ENCODE results near the gene SLC24A4. TPM values are rescaled to one million over a fixed set of nuclear protein-coding genes. Genes with fewer than 3 reads are reported as not detected.

Gene SLC24A4
- total RNA-seq, 1 donor from 2014 or later: not detected

- intact Hi-C loops (cut with micrococcal nuclease): no loop called here
- Mint-ChIP-seq H3K27me3 (peaks cover 38% of the 10 kb centered on the region), H3K27ac (no peak overlapping the region), H3K4me3 (no peak overlapping the region), H3K36me3 (ENCODE audit: low read depth) (no peaks in the 10 kb centered on the region), H3K4me1 (no peaks in the 10 kb centered on the region), H3K9me3 (no peaks in the 10 kb centered on the region)
- no peak for DNase-seq
These were observed 20.5 kb upstream of the SLC24A4 start for GRCh38 chr14:92302481-92302880.

GRCh38 chr14:92308716-92309115 is 14.2 kb upstream of the SLC24A4 start:
- intact Hi-C loops (cut with micrococcal nuclease): no loop called here
- Mint-ChIP-seq H3K4me1 (peaks cover 5% of the 10 kb centered on the region), H3K27me3 (peaks cover 14% of the 10 kb centered on the region), H3K4me3 (no peak overlapping the region), H3K9me3 (peaks cover 6% of the 10 kb centered on the region), H3K27ac (no peak overlapping the region), H3K36me3 (ENCODE audit: low read depth) (no peaks in the 10 kb centered on the region)
- DNase-seq: no peak

GRCh38 chr14:92309968-92310530 is 12.9 kb upstream of the SLC24A4 start:
- Mint-ChIP-seq H3K9me3 (peaks cover 6% of the 10 kb centered on the region), H3K4me1 (peaks cover 5% of the 10 kb centered on the region), H3K27me3 (peaks cover 14% of the 10 kb centered on the region), H3K4me3 (no peak overlapping the region), H3K27ac (no peak overlapping the region), H3K36me3 (ENCODE audit: low read depth) (no peaks in the 10 kb centered on the region)
- no peak for DNase-seq
- intact Hi-C loops (cut with micrococcal nuclease): no loop called here

- Mint-ChIP-seq H3K4me3 (no peak overlapping the region), H3K36me3 (ENCODE audit: low read depth) (no peaks in the 10 kb centered on the region), H3K9me3 (peaks cover 6% of the 10 kb centered on the region), H3K27ac (no peak overlapping the region), H3K4me1 (peaks cover 5% of the 10 kb centered on the region), H3K27me3 (peaks cover 14% of the 10 kb centered on the region)
- DNase-seq: no peak
- intact Hi-C loops (cut with micrococcal nuclease): no loop called here
These were observed 12.1 kb upstream of the SLC24A4 start for GRCh38 chr14:92310776-92311375.

DNA sequence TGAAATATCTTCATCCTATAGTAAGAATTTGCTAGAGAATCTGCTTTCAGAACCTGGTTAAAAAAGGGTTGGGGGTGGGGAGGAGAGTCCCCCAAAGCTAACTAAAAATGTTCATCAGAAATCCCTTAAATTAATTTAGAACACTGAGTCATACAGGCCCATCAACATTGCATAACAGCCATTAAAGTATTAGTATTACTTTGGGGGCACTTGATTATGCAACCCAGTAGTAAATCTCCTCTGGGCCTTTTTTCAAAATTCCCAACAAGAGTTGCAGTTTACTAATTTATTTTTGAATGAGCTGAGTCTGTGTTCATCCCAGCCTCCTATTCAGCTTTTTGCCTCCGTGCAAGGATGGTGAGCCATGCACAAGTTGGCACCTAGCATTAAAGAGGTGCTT is 8.8 kb upstream of the SLC24A4 start:
- DNase-seq: no peak

GRCh38 chr14:92315050-92315805 is 7.7 kb upstream of the SLC24A4 start:
- Mint-ChIP-seq H3K4me3 (no peak overlapping the region), H3K9me3 (peaks cover 18% of the 10 kb centered on the region), H3K27me3 (peaks cover 30% of the 10 kb centered on the region), H3K27ac (no peak overlapping the region), H3K36me3 (ENCODE audit: low read depth) (no peaks in the 10 kb centered on the region), H3K4me1 (peaks cover 5% of the 10 kb centered on the region)
- no peak for DNase-seq
- intact Hi-C loops (cut with micrococcal nuclease): no loop called here

More for the DNA sequence above, 8.8 kb upstream of the SLC24A4 start:
- intact Hi-C loops (cut with micrococcal nuclease): no loop called here
- no peak overlapping the region for H3K27ac Mint-ChIP-seq
- H3K4me1 Mint-ChIP-seq: peaks cover 5% of the 10 kb centered on the region
- H3K36me3 Mint-ChIP-seq (ENCODE audit: low read depth): no peaks in the 10 kb centered on the region
- H3K27me3 Mint-ChIP-seq: peaks cover 23% of the 10 kb centered on the region
- H3K4me3 Mint-ChIP-seq: no peak overlapping the region
- peaks cover 18% of the 10 kb centered on the region for H3K9me3 Mint-ChIP-seq

DNA sequence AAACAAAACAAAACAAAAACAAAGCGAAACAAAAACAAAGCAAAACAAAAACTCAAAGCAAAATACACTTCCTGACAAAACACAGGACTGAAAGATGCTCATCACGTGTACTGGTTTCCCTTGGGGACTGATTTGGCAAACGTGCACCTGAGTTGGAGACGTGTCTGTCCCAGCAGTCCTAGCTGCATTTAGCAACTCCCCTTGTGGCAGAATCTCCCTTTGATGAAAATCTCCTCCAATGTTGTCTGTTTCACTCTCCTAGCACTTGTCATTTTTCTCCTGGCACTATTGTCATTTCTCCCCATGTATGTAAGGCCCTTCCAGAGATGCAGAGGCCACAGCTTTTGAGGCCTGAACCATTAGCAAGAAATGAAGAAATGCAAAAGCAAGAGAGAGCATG is 6.8 kb upstream of the SLC24A4 start:
- H3K27me3 Mint-ChIP-seq: peaks cover 33% of the 10 kb centered on the region
- intact Hi-C loops (cut with micrococcal nuclease): no loop called here
- H3K4me1 Mint-ChIP-seq: peaks cover 5% of the 10 kb centered on the region
- no peak overlapping the region for H3K4me3 Mint-ChIP-seq
- peaks cover 18% of the 10 kb centered on the region for H3K9me3 Mint-ChIP-seq
- no peak for DNase-seq
- no peaks in the 10 kb centered on the region for H3K36me3 Mint-ChIP-seq (ENCODE audit: low read depth)
- no peak overlapping the region for H3K27ac Mint-ChIP-seq

GRCh38 chr14:92316937-92317336 is 6.0 kb upstream of the SLC24A4 start:
- intact Hi-C loops (cut with micrococcal nuclease): no loop called here
- H3K27me3 Mint-ChIP-seq: peaks cover 34% of the 10 kb centered on the region
- H3K36me3 Mint-ChIP-seq (ENCODE audit: low read depth): no peaks in the 10 kb centered on the region
- H3K27ac Mint-ChIP-seq: no peak overlapping the region
- no peak for DNase-seq
- no peak overlapping the region for H3K4me3 Mint-ChIP-seq
- H3K9me3 Mint-ChIP-seq: peaks cover 14% of the 10 kb centered on the region
- peaks cover 5% of the 10 kb centered on the region for H3K4me1 Mint-ChIP-seq

DNA sequence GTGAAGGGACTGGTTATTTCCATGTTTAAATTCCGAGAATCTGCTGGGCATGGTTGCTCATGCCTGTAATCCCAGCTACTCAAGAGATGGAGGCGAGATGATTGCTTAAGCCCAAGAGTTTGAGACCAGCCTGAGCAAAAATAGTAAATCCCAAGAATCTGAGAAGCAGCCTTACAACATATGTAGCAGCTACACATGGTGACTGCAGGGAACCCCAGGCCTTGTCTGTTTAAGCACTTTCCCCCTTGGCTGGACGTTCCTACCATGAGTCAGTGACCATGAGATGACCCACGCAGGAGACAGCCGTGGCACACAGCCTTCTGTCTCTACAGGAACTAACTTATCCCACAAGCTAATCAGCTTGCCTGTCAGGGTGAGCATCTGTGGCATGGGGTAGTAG is 5.5 kb upstream of the SLC24A4 start:
- Mint-ChIP-seq H3K9me3 (peaks cover 13% of the 10 kb centered on the region), H3K27me3 (peaks cover 39% of the 10 kb centered on the region), H3K4me3 (no peak overlapping the region), H3K36me3 (ENCODE audit: low read depth) (no peaks in the 10 kb centered on the region), H3K4me1 (peaks cover 5% of the 10 kb centered on the region), H3K27ac (no peak overlapping the region)
- no peak for DNase-seq
- intact Hi-C loops (cut with micrococcal nuclease): no loop called here

- Mint-ChIP-seq H3K36me3 (ENCODE audit: low read depth) (no peaks in the 10 kb centered on the region), H3K27ac (no peak overlapping the region), H3K9me3 (peaks cover 13% of the 10 kb centered on the region), H3K4me1 (peaks cover 5% of the 10 kb centered on the region), H3K4me3 (no peak overlapping the region), H3K27me3 (peaks cover 69% of the 10 kb centered on the region)
- DNase-seq: no peak
- intact Hi-C loops (cut with micrococcal nuclease): no loop called here
These were observed 1.3 kb upstream of the SLC24A4 start for GRCh38 chr14:92321701-92322100.

DNA sequence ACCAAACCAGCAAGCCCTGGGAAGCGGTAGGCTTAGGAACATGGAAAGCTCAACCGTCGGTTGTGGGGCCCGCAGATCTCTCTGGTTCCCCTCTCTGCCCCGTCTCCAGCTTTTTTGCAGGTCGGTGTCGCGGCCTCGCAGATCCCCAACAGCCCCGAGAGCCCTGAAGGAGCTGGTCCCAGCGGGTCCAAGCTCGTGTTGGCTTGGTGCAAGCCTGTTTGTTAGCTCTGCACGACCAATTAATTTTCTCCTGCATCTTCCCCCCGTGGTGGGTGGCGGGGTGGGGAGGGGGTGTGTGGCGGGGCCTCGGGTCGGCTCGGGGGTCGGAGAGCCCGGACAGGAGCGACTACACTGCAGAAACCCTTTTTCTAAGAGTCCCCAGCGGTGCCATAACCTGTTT is 449 bp upstream of the SLC24A4 start:
- DNase-seq: no peak
- peaks cover 4% of the 10 kb centered on the region for H3K9me3 Mint-ChIP-seq
- H3K27me3 Mint-ChIP-seq: peaks cover 72% of the 10 kb centered on the region
- H3K4me1 Mint-ChIP-seq: no peaks in the 10 kb centered on the region
- peak overlapping the region; percentile 66 for H3K4me3 Mint-ChIP-seq
- no peak overlapping the region for H3K27ac Mint-ChIP-seq
- H3K36me3 Mint-ChIP-seq (ENCODE audit: low read depth): no peaks in the 10 kb centered on the region
- intact Hi-C loops (cut with micrococcal nuclease): no loop called here

DNA sequence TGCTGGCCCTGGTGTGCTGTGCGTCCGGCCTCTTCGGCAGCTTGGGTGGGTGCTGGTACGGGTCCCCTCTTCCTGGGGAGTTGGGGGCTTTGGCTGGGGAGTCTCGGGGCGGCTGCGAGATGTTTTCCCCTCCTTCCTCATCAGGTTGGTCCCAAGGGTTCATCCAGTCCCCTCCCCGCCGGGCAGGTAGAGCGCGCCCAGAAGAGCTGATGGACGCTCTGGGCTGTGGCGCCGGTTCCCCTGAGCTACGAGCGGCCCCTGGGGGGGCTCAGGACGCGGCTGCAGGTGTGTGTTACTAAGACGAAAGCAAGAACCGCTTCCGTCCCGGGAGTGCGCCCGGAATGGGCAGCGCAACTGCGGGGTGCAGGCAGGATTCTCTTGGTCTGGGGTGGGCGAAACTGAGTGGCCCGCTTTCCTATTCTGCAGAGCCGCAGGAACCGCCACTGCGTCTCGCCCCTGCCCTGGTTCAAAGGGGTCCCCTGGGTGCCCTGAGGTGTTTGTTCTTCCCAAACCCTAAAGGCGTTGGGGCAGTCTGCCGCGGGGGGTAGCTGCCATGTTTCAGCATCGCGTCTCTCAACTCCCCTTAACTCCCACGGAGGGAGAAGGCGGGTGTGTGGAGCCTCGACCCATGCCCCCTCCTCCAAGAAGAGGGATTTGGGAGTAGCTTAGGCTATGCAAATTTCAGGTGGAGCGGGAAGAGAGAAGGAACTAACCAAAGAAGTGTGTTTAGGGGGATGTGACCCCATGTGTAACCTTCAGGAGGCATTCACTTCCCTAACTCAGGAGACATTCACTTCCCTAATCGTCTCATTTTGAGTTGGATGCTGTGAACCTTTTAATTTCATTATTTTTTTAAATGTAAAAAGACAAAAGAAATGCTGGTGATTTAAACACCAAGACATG is 1.2 kb downstream of the SLC24A4 start:
- intact Hi-C loops (cut with micrococcal nuclease): no loop called here
- Mint-ChIP-seq H3K9me3 (no peaks in the 10 kb centered on the region), H3K4me3 (peak overlapping the region; percentile 15), H3K27ac (no peak overlapping the region), H3K4me1 (no peaks in the 10 kb centered on the region), H3K27me3 (peaks cover 63% of the 10 kb centered on the region), H3K36me3 (ENCODE audit: low read depth) (no peaks in the 10 kb centered on the region)
- no peak for DNase-seq

GRCh38 chr14:92325835-92326234 is 2.9 kb downstream of the SLC24A4 start:
- no peak for DNase-seq
- Mint-ChIP-seq H3K9me3 (no peaks in the 10 kb centered on the region), H3K4me3 (no peak overlapping the region), H3K27me3 (peaks cover 53% of the 10 kb centered on the region), H3K4me1 (no peaks in the 10 kb centered on the region), H3K36me3 (ENCODE audit: low read depth) (no peaks in the 10 kb centered on the region), H3K27ac (no peak overlapping the region)
- intact Hi-C loops (cut with micrococcal nuclease): no loop called here

Data from activated CD4-positive, alpha-beta T cell treated with anti-CD3 and anti-CD28 coated beads, Interleukin-2, amount 10 ng/mL, durations not matched to agents 24 days and 14 days (primary cell).